D721Med (cell line): ENCODE results near the gene CHD3.

Source experiments
- DNase-seq: peaks from one replicate; pipeline ENCODE4 v3.0.0; 2011; ENCODE audit warnings: low spot score; ENCODE audit not compliant: insufficient read length
- FAIRE-seq: peaks from 2 replicates; lab custom pipeline; 2011; peaks lifted over from hg19 to GRCh38; lab: Jason Lieb, UNC
- CTCF ChIP-seq: IDR thresholded peaks from 2 replicates; pipeline ENCODE4 v1.5.1; 2012; ENCODE audit warnings: mild to moderate bottlenecking, control low read depth; ENCODE audit not compliant: insufficient read depth; ENCODE audit errors: missing control alignments

The CHD3 gene

GRCh38 chr17:7888184-7888920 lies at the start of gene CHD3:
Gene CHD3 (plus strand): TSS chr17:7888789. CDS start chr17:7889001, 212 bp downstream.
- no peak for TF ChIP-seq CTCF
- FAIRE-seq, result no peak

DNA sequence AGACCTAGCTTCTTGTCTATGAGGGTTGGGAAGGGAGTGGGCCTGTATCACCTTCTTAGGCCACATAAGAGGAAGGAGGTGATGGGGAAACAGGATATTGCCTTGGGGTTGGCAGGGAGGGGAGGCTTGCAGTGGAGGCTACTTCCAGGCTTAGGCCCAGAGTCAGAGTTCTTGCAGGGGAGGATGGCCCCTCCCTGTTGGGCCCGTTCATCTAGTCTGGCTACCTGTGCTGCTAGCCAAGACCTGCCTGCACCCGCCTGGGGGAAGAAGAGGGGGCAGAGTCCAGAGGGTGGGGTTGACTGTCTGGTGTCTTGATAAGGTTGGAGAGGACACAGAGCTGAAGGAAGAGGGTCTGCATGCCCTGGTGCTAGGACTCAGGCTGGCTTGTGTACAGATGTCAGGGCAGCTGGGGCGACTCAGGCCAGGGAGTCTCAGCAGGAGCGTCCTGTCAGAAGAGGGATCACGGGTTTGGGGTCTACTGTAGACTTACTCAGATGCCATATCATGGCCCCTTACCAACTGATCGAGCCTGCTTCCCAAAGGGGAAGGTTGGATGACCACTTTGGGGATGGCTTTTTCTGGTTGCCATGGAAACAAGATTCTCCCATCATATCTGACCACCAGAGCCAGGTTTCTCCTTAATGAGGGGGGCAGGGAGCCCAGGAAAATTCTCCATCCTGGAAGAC lies 49.3 kb upstream of the CHD3 start:
- TF ChIP-seq CTCF, result no peak

More at GRCh38 chr17:7888184-7888920, at the start of gene CHD3:
- DNase-seq, result no peak

DNA sequence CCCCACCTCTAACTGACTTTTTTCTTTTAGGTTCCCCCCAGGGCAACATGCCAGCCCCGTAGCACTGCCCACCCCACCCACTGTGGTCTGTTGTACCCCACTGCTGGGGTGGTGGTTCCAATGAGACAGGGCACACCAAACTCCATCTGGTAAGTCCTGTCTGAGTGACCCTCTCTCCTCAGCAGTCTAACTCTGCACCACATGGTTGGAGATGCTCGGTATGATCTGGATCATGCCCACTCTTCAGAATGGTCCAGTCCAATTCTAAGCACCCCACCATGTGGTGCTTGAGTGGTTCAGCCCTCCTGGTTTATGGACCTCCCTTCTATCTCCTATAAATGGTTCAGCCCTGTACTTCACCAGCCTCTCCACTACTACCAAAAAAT lies 48.7 kb upstream of the CHD3 start:
- DNase-seq (no peak), FAIRE-seq (no peak)
- no peak for TF ChIP-seq CTCF

More for the DNA sequence above, 49.3 kb upstream of the CHD3 start:
- no peak for FAIRE-seq
- DNase-seq, result no peak

DNA sequence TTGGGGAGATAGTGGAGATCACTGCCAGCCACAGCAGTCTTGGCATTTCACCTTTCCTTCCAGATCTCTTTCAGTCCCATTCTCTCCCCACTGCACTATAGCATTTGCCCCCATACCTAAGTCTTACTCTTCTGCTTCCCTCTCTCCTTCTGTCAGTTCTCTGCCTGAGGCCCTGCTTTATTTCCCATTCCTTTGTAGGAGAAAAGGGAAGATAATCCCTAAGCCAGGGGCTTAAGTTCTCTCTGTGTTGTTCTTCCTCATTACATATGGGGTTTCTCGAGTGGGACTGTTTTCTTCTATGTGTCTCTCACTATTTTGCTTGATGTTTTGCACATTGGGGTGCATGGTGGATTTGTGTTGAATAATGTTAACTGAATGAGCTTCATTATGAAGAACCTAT lies 48.1 kb upstream of the CHD3 start:
- TF ChIP-seq CTCF, result no peak
- FAIRE-seq (no peak), DNase-seq (no peak)

GRCh38 chr17:7840875-7841274 lies 47.7 kb upstream of the CHD3 start:
- no peak for FAIRE-seq
- DNase-seq, result no peak
- no peak for TF ChIP-seq CTCF

GRCh38 chr17:7841396-7841914 lies 47.1 kb upstream of the CHD3 start:
- no peak for TF ChIP-seq CTCF
- DNase-seq (no peak), FAIRE-seq (no peak)

DNA sequence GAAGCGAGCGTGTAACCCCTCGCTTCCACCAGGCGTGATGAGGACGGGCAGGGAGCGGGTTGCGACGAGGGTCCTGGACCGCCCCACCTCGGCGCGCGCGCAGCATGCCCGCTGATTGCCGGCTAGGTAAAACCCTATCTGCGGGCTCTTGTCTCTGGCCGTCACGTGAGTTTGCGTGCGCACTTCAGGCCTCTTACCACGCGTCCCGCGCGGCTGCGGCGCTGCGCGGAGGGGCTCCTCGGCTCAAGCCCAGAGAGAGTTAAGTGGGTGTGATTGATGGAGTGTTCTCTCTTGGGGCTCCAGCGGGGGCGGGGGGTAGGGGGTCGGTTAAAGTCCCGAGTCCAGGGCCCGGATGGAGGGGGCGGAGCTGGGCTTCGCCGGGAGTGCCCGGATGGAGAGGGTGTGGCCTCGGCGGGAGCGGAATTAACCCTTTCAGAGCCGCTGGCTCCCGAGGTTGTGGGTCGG lies 46.6 kb upstream of the CHD3 start:
- FAIRE-seq, result no peak
- TF ChIP-seq CTCF, result no peak
- DNase-seq, result peak; percentile 73
